ENCODE data around the gene TNKS2.

- TF ChIP-seq POLR2AphosphoS5 (IDR thresholded peaks at IDR 0.05; ENCODE audit: low read depth, low read length): no peak
- TF ChIP-seq POLR2A (IDR thresholded peaks at IDR 0.05; ENCODE audit: low read depth, low read length): no peak
Measured at GRCh38 chr10:91893051-91893450, 94.8 kb downstream of the TNKS2 start.

Measured in GM12892 (cell line).